ENCODE data around the gene FAM209B.

- TF ChIP-seq CTCF (IDR thresholded peaks at IDR 0.05) (no peak), POLR2A (IDR thresholded peaks at IDR 0.05) (no peak), POLR2AphosphoS5 (IDR thresholded peaks at IDR 0.05) (no peak)
These were observed 5.5 kb upstream of the FAM209B start for GRCh38 chr20:56527521-56527920.

All from stomach (tissue), 4 donors.